Activated T-cell treated with anti-CD3 and anti-CD28 coated beads, Interleukin-2, amount 50 U/mL, for 48 hours (primary cell): ENCODE results near the gene NCAPD3.
"Not testable (repeated sequence)": the region's sequence is repeated elsewhere in the genome, so short reads cannot be mapped to it uniquely, and the experiment has no call there.

ENCODE experiments used
- DNase-seq, 2 experiments: peaks; one replicate each; pipeline ENCODE4 v3.0.0-alpha.2; 2020

Gene NCAPD3

DNA sequence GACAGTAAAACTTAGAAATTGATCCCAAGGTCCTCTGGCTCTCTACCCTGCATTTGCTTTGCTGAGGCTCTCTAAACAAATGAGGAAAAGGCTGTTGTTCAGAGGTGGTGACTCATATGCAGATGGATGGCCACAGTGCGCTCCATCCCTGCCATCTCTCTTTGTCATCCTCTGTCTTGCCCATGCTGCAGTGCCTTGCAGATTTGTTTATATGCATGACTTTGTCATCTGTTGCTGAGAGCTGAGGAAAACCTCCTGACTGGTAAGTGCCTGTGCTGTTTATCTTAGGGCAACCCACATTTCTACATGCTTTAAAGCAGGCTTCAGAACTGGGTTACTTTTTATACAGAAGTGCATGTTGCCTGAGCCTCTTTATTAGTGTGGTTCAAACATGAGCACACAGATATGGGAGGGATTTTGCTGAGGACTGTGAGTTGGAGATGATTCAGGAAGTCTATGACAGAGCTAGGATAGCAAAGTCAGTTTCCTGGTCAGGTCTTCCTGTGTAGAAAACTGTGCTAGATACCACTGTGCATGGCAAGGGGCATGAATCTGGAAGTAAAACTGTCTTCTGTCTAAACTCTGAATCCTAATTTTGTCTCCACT lies 97.4 kb downstream of the NCAPD3 start:
- no peak for DNase-seq

DNA sequence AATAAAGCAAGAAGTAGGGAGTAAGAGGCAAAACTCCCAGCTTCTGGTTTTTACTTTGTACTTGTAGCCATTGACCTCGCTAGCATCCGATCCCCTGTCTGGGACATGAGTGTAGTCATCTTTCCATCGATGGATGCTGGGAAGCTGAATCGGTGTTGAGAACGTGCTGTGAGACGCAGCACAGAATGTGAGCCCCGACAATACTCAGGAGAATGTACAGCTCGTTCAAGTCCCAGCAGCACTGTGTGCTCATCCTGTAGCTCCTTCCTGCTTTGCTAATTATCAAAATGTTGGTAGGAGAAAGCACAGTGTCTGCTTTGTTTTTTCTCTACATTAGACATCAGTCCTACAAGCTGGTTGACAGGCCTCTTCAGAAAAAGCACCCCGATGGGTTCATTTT lies 98.3 kb downstream of the NCAPD3 start:
- DNase-seq = no peak

DNA sequence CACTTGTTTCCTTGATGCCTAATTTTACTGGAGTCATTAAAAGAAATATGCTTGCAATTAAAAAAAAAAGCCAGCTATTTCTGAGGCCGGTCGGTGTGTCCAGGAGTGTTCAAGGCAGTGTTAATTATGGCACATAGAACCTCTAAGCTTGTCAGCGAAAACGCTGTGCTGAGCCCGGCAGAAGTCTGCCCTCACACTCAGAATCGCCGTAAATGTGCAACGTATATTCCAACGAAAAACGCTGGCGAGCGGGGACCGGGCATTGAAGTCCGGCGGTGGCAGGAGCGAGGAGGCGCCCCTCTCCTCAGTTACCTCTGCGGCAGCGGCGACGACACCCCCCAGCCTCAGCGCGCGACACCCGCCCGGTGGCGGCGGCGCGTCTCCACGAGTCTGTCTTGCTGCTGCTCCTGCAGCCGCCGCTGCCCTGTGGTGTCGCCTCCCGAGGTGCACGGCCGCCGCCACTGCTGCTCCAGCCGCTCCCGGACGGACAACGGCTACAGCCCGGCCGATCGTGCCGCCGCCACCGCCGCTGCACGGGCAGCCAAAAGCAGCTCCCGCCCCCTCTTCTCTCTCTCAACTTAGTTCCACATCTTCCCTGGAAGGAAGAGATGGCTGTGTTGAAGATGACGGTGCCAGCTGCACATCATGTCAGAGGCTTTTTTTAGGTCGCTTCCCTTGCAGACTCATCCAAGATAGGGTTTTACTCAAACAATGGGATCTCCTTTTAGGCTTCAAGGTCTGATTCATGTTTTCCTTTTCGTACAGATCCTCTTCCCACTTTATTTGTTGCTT lies 98.9 kb downstream of the NCAPD3 start:
- no peak for DNase-seq

DNA sequence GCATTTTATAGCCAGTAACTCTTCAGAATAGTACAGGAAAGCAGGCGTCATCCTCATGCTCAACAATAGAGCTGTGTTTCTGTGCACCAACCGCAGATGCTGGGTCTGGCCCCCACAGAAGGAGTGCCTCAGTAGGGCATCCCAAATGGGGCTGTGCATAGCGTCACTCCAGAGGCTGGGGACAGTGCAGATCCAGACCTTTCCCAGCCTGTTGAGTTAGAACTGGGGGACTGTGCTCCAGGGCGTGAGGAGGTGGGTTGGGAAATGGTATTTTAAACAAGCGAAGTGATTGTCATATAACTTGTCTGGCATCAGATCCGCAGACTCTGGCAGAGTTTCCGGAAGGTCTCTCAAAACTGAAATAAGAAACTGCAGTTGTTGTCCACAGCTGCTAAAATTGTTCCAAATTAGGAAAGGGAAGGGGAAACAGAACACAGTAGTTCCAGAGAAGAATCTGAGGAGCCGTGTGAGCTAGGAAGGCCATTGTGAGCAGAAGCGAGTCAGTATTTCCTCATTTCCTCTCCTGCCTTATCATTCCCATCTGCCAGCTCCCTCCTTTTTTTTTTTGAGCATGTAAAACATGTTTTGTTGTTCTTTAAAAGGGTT lies 102.7 kb downstream of the NCAPD3 start:
- no peak for DNase-seq

DNA sequence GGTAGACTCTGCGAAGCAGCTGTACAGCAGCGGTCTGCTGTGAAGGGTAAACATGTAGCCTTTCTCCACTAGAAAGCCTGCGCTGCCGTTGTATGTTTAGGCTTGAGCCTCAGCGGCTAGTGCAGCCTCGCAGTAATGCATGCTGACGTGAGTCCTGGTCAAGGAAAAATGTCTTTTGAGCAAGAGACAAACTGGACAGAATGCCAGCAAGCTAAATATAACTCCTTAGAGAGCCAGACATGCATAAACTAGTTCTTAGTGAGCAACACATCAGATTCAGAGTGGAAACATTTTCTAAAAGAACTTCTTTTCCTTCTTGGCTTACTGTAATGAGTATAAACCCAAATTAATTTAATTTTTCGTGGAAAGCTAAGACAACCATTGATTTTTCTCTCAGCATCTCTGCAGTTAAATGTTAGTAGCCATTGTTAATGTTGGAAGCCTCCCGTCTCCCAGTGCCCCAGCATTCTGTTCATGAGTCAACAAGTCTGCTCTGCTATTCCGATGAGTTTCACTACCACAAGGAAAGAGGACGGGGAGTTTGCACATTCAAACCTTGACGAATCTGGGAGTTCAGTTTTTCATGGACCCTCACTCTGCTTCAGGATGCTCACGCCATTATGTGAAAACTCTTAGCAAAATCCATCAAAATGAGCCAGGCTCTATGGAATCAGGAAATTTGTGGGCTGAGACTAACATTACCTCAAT lies 103.5 kb downstream of the NCAPD3 start:
- no peak for DNase-seq

DNA sequence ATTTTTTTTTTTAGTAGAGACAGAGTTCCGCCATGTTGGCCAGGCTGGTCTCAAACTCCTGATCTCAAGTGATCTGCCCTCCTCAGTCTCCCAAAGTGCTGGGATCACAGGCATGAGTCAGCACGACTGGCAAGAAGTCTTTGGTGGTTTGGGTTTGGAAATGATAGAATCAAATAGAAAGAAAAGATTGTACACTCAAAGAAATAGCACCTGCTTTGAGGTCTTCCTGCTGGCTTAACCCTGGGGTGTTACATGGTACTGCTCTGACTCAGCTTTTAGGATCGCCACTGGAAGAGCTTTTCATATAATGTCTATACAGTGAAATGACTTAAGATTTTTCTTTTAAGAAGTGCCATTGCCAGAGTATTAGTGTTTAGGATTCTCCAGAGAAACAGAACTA lies 104.7 kb downstream of the NCAPD3 start:
- DNase-seq = no peak

DNA sequence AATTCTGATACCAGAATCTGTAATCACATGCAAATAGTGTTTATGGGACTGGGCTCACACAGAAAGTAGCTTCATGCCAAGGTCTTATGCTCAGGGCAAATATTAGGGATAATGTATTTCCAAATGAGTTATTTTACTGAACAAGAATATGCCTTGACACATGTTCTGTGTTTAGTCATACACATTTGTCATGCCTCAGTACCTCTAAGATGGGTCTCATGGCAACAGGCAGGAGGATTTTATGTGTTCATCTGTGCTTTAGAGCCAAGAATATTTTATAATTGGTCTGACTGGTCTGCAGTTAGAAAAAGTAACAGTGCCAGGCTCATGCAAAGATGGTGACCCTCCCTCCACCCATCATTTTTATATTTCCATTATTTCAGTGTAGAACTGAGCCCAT lies 105.8 kb downstream of the NCAPD3 start:
- DNase-seq = no peak

DNA sequence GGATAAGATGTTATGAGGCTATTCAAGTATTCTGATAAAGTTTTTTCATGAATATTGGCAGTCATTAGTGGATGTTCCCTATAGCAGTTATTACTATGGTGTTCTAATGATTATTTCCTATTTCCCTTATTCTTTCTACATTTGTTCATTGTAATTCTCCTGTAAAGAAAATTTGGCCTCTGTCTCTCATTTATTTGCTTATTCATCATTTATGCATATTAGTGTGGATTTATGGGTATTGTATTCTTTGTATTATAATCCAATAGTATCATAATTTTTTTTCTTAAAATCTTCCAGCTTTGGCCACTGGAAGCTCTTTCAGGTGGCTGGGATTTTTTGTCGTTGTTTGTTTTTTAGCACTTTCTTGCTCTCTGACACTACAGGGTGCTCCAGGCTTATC lies 107.6 kb downstream of the NCAPD3 start:
- no peak for DNase-seq

DNA sequence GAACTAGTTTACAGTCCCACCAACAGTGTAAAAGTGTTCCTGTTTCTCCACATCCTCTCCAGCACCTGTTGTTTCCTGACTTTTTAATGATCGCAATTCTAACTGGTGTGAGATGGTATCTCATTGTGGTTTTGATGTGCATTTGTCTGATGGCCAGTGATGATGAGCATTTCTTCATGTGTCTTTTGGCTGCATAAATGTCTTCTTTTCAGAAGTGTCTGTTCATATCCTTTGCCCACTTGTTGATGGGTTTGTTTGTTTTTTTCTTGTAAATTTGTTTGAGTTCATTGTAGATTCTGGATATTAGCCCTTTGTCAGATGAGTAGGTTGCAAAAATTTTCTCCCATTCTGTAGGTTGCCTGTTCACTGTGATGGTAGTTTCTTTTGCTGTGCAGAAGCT lies 110.0 kb downstream of the NCAPD3 start:
- DNase-seq = not testable (repeated sequence)

DNA sequence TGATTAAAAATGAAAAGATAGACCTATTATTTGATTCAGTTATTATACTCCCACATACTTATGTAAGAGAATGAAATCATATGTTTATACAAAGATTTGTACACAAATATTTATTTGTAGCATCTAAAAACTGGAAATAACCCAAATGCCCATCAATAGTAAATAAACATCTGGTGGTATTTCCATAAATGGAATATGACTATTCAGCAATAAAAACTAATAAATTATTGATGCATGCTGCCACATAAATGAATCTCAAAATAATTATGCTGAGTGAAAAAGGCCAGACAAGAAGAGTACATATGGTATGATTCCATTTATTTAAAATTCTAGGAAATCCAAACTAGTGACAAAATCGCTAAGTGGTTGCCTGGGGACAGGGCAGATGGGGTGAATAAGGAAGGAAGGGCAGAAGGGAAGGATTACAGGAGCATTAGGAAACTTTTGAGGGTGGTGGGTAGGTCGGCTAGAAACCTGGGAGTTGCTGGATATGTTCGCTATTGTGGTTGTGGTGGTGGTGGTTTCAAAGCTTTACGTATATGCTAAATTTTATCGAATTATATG lies 113.4 kb downstream of the NCAPD3 start:
- DNase-seq = no peak
